GM21515 (cell line): ENCODE measurements around the gene MAMLD1.

ENCODE experiments used
- ATAC-seq: cut with Tn5 transposase; IDR thresholded peaks from one replicate; pipeline ENCODE4 v1.9.1; 2021; ENCODE audit not compliant: unreplicated experiment

Gene MAMLD1

DNA sequence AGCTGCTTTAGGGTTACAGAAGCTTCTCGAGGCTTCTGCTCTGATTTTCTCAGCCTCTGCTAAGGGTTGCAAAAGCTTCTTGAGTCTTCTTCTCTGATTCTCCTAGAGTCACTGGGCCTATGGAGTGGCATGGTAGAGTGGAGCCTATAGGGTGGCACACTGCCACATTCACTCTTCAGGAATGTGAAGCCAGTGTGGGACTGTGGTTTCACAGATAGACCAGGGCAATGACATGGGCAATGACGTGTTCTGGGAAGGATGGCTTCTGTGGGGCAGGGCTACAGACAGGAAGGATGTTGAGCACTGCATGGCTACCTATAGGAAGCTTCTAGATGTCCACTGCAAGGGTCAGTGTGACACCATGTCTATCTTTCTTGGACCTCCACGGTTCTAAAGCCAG, 11.0 kb upstream of the MAMLD1 start:
- no peak for ATAC-seq

DNA sequence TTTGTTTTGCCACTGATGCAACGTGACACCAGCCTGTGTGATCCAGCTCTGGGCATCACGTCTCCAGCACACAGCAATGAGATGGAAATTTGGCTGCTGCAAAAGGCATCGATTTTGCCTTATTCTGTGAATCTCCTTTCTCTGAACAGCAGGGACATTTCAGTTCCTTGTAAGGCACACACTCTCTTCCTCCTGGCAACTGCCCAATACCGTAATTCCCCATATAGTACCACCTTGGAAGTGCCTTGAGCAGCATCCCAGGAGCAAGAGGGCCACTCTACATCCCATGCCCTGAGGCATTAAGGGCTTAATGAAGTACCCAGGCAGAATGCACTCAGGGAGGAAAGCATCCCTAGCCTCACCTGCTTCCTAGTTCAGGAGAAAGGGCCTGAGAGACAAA, 10.5 kb upstream of the MAMLD1 start:
- no peak for ATAC-seq

DNA sequence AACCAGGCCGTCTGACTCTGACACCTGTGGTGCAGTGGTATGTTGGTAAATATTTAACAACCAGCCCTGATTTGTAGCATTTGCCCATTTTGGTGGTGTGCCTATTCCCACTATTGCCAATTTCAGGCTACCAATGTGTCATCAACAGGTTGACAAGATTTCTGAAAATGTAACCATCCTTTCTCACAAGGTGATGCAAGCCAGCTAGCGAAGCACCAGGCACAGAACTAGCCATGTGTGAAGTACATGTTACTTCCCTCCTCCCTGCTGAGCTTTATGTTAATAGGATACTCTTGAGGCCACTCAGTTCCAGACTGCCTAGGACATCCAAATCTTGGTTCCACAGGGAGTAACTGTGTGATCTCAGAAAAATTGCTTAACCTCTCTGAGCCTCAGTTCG, 7.2 kb upstream of the MAMLD1 start:
- ATAC-seq: no peak

DNA sequence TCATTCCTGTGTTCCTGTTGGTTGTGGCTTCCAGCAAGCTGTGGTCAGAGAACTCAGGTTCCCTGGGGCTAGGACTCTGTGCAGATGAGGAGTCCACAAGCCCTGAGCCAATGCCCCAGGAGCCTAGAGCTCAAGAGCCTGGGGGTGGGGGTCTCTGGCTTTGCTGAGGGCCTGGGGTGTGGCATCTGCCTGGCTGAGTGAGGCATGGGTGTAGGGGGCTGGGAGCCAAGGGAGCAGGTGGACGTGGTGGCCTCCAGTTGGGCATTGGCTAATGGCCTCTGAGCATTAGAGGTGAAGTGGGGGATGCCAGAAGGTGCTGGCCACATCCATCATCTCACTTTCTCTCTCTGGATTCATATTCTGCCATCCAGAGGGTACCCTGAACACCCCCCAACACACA, 5.3 kb upstream of the MAMLD1 start:
- no peak for ATAC-seq

DNA sequence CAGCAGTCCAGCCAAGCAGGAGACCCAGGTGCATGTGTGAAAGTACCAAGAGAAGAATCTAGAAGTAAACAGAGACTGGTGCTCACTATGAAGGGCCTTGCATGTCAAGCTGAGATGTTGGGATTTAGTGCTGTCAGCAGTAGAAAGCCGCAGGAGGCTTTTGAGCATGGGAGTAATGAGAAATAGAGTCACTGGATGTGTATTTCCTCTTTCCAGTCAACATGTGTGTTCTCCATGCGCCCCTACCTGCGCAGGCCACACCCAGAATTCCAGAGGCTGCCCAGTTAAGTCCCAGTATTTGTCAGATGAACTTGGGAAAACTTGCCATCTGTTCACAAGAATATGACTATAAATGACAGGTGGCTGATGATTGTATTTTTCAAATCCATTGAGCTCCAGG, 4.5 kb upstream of the MAMLD1 start:
- no peak for ATAC-seq

DNA sequence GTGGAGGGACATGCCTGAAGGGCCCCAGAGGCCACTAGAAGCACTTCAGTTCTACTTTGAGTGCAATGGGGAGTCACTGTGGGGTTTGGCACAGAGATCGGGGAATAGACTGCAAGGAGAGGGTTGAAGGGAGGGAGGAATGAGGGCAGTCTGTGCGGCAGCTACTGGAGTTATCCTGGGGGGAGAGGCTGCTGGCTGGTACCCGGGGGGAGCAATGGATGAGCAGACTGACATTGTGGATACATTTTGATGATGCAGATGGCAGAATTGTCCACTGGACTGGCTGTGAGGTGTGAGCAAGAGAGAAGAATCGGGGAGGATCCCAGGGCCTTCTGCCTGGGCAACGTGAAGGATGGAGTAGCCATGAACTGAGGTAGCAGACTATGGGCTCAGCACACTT, 2.8 kb upstream of the MAMLD1 start:
- ATAC-seq: no peak

DNA sequence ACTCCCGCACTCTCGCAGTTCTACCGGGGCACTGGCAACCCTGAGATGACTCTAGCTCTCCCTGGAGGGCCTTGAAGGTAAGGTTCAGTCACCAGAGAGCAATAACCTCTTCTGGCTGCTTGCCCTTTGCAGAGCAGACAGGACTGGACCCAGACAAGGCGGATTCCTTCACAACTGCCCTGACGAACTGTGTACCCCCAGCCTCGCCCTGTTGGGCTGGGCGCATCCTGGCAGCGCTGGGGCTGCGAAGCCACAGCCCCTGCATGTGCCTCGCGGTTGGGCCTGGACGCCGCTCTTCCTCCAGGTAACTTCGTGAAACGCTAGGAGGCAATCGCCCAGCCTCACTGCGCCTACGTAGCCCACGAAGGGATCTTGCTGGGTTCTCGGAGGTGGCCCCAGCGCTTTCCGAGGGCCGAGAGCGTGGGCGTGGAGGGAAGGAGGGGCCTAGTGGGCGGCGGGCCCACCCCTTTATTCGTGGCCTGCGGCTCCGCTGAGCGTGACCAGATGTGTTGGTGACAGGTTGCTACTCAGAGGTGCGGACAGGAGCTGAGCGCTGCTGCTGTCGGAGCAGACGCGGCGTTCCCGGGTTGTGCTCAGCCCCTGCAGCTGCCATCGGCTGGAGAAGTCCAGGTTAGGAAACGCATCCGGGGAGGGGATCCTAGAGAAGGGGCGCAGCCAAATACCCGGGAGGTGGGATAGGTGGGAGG, 1.9 kb upstream of the MAMLD1 start:
- ATAC-seq: no peak

DNA sequence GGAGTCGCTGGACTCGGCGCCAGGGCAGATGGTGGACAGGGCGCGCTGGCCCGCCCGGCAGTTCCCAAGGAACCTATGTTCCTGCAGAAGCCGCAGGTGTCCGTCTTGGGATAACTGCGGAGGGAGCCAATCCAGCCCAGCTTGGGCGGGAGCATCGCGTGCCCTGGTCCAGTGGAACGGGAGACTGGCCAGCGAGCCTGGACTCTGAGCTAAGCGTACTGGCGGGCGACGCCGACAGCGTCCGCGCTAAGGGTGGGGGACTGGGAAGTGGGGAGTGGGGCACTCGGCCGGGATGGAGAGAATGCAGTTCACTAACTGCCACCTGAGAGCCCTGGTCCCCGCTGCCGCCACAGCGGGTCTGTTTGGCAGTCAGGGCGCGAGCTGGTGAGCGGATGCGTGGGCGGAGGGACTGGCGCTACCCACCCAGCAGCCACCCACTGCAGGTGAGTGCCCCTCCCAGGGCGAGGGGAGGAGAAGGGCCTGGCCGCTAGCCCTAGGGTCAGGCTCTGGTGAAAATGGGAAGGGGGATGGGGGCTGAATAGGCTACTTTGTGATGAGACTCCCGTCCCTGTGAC, 1.3 kb upstream of the MAMLD1 start:
- no peak for ATAC-seq

DNA sequence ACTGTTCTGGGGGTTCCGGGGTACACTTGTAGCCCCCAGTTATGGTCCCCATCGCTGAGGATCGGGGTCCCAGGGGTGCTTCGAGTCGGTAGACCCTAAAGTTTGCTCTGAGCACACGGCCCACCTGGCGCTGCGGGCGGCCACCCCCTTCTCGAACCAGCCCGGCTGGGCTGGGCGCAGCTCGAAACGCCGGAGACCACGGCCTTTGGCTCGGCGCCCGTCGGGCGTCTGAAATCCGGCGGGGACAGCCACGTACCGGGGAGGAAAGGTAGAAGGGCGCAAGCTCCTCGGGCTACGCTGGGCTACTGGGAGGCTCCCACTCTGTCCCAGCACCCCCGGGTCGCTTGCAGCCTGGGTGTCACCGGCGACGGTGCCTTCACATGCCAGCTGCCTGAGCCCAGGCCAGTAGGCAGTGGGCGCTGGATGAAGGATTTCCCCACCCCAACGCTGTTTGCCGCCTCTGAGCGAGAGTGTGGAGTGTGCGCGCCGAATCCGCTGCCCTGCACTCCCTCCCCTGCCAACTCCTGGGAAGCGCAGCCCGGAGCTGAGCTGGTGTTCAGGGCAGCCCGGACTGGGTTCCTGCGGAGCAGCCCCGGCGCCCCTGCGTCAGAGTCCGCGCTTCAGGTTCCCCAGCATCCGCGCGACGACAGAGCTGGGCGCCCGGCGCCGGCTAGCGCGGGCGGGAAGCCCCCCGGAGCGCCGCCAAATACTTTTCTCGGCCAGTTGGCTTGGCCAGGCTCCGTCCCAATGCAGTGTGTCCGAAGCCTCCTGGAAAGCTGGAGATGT, 637 bp downstream of the MAMLD1 start:
- no peak for ATAC-seq

DNA sequence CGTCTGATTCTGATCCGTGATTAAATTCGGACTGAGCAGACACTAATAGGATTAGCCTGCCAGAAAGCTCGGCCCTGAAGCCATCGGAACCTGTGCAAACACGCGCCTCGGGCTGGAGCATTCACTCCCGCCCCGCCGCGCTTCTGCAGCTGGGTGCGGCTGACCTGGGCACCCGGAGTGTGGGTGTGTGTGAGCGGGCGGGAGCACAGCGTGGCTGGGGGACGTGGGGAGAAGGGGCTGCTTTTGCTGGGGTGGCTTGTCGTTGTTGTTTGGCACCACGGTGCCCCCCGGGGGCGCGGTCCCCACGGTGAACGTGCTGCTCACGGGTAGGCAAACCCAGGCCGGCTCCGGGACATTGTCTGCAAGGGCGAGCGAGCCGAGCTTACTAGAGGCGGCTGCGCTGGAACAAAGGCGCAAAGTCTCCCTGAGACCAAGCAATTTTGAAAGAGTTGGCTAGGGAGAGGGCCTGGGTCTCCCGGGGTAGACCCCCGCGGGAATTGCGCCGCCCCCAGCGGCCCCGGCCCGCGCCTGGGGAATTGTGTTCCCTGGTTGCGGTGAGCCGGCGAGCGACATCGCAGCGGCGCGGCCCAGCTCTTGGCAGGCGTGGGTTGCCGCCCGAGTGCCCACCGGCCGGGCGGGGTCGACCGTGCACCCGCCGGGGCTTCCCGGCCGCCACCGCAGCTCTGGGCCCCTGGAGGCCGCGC, 1.4 kb downstream of the MAMLD1 start:
- no peak for ATAC-seq

DNA sequence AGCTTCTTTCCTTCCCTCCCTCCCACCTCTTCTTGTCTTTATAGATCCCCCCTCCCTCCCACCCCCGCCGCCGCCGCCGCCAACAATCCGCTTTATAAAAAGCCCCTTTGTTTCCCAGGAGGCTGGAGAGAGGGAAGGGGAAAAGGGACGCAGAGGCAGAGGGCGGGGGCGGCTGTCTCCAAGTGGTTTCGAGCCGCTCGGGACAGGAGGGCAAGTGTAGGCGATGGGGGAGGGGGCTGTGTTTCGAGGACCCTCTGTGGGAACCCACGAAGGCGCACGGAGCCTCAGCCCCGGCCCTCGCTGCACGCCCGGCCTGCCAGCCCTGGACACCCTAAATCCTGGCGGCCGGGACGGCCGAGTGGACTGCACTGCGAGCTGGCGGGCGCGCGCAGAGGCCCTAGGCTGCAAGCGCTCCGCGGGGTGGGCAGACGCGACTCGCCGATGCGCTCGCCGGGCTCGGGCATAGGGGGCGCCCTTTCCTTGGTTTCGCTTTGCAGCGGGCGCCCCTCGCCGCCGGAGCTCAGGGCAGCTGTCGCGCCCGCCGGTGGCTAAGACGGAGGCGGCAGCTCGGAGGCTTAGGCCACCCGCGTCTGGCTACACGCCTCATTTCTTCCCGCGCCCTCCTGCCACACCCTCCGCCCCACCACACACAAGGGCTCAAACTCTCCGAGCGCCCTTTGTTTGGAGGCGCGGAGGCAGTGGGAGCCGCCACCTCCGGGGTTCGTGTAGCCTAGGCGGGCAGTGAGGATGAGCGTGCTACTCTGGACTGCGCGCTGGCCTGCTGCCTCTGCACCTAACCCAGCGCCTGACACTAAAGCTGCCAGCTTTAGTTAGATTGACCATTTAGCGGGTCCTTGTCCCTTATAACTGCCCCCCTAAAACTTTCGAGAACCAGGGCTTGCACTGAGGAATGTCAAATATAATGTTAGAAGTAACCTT, 2.2 kb downstream of the MAMLD1 start:
- ATAC-seq: no peak

DNA sequence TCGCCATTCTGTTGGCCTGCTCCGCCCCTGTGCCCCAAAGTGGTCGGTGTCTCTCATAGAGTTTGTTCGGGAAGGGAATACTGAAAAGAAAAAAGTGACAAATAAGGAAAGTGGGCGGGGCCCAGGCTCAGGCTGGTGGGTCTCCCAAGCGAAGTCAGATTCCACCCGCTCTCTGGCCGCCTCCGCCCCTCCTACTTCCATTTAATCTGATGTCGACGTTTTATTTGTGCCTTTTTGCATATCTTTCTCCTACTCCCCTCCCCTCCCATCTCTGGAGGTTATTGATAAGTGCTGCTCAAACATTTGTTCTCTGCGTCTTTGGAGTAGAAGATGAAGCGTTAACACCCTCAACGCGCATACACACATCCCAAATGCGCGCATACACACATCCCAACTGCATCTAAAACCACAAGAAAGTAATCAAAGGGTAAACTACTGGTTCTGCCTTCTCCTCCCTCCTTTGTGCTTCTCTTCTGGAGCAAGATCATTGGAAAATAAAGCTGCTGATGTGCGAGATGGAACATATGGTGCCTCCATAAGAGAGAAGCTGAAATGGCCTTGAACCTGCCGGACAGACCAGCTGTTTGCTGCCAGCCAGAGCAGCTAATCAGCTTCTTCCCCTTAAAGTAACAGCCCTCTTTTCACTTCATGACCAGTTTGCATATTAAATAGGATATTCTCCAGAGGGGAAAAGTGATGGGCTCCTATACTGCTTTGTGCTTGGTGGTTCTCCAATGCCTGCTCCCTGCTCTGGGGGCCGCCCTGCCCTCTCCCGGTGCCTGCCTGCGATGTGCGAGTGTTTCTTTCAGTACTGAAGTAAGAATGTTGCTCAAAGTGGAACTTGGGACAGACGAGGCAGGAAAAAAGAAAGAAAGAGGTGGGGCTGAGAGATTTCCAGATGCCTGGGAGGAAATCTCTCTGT, 3.1 kb downstream of the MAMLD1 start:
- ATAC-seq: no peak

DNA sequence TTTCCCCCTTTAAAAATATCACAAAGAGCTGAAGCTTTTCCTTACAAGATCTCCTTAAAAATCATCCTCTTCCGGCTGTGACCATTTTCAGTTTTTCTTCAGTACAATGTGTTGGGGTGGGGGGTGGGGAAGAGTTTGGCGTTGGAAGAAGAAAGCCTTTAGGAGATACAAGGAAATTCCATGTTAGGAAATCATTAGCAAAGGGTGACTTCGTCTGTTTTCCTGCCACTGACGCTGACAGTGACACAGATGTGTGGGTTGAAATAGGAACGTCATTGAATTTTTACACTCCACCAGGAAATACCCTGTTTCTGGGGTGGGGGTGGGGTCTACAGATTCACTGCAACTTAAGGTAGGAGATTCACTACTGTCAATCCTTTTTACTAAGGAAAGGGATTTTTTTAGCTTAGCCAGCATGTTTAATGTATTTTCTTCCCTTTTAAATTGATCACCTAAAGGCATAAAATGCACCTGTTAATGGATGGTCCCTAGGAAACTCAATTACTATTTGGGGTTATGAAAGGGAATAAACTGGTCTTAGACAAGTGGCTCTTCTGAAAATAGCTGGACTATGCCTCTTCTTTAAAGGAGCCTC, 3.9 kb downstream of the MAMLD1 start:
- ATAC-seq: no peak

DNA sequence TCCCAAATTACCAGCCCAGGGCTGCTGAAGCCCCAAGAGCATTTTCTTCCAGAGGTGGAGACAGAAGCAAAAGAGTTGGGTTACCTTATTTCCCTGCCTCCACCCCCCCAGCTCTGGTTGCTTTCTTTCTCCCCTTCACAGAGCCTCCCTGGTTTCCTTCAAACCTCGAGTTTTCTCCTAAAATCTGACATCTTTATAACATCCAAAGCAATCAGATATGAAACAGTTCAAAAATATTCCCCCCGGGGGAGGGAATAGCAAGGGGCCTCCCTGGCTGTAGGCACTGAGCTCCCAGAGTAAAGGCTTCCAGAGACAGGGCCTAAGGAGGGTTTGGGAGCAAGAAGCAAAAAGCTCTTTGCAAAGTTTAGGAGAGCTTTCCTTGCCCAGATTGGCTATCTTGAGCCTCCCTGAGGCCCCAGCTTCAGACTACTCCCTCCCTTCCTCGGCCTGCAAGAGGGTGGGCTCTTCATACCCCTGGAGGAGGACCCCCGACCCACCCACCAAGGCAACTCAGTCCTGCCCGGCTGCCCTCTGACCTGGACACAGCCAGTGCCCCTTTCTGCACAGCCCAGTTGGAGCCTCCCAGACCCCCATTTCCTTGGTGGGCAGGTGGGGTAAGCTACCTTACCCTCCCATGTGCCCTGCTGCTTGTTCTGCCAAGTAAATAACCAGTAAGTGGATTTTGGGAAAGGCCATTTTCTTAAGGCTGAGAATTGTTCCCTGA, 7.6 kb downstream of the MAMLD1 start:
- no peak for ATAC-seq

DNA sequence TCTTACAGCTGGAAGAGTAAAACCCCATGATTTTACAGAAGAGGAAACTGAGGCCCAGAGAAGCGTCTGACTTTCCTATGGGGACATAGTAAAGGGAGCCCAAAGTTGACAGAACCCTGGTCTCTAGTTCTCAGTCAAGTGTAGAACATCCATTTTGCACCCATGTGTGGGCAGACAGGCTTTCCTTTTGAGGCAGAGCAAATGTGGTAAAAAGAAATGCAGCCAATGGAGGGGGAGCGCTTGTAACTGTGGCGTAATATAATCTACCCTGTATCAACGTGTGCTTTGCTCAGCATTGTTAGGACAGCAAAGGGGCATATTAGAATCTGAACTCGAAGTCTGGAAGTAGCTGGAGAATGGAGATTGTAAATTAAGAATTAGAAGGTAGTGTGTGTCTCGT, 8.8 kb downstream of the MAMLD1 start:
- ATAC-seq: no peak

DNA sequence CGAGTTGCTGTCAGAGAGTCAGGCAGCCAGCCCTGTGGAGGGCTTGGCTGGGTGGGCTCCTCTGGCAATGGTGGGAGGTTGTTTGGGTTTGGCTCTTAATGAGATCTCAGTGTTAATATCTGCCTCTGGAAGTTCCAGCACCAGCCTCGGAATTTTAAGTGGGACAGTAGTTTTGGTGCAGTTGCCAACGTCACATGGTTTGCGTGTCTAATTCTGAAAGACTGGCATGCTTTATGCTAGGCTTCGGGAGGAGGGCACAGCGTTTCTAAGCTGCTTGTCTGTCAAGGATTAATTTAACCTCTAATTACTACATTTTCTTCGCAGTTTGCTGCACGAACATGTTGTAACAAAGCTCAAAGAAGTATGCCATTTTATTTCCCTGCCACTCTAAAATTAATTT, 9.2 kb downstream of the MAMLD1 start:
- no peak for ATAC-seq

DNA sequence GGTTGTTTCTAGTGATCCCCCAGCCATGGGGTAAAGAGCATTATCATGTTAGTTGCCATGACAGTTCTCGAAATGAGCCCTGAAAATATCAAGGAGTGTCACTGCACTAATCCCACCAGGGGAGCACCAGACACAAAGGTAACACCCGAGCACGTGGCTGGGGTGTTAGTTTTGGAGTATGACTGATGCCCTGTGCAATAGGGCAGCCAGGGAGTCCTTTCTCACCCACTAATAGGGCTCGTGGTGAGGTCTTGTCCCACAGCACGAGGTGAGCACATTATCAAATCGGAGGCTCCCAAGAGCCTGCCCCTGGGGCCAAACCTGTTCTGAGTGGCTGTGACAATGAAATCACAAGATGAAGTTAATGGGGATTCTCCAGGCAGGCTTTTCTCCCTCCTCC, 9.6 kb downstream of the MAMLD1 start:
- no peak for ATAC-seq

DNA sequence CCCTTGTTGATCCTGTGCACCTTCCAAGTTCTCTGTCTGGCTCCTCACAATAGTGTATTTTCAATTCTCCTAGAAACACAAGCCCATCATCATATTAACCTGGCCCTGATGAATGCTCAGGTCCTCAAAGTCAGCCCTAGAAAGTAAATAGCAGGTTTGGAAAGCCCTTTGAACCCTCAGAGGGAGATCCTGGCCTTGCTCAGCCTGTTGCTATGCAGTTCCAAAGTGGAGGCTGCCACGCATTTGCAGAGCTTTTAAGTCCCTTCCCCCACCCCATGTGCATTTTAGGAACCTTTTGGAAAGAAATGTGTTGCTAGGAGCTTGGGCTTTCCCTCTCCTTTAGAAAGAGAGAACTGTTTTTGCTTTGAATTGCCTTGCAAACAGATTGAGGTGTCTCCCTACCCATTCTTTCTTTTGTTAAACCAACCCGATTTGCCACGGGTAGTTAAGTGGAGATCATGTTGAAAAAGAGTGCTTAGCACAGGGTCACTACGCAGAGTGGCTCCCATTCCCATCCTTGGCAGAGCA, 12.2 kb downstream of the MAMLD1 start:
- ATAC-seq: no peak
